ENCODE measurements around the gene CGB1.

GRCh38 chr19:49073514-49074378, 37.1 kb upstream of the CGB1 start:
- TF ChIP-seq CTCF (IDR thresholded peaks at IDR 0.05) (no peak), POLR2A (IDR thresholded peaks at IDR 0.05) (no peak)
